Testis (tissue), 3 donors: ENCODE measurements around the gene INO80B. TPM values are rescaled to one million over a fixed set of nuclear protein-coding genes. Genes with fewer than 3 reads are reported as not detected.

Source experiments
- DNase-seq: peaks from one replicate; pipeline ENCODE4 v3.0.0-alpha.2; 2019
- H3K27ac ChIP-seq, 2 donors: fragments of 200-600 bp; sonication (generic); one replicate each; pipeline ENCODE4 v1.5.1; 2019
- H3K27me3 ChIP-seq: fragments of 200-600 bp; sonication (generic); one replicate; pipeline ENCODE4 v1.5.1; 2019
- H3K36me3 ChIP-seq: fragments of 200-600 bp; sonication (generic); one replicate; pipeline ENCODE4 v1.5.1; 2017; ENCODE audit warnings: low read depth; ENCODE audit errors: missing control alignments
- H3K4me1 ChIP-seq: fragments of 200-600 bp; sonication (generic); one replicate; pipeline ENCODE4 v1.5.1; 2019
- H3K4me3 ChIP-seq, 2 donors: fragments of 200-600 bp; sonication (generic); one replicate each; pipeline ENCODE4 v1.5.1; 2017 to 2019
- H3K9me3 ChIP-seq: fragments of 200-600 bp; sonication (generic); one replicate; pipeline ENCODE4 v1.5.1; 2017
- POLR2A ChIP-seq: fragments of 450-650 bp; IDR thresholded peaks from one replicate; pipeline ENCODE4 v1.6.1; 2017; ENCODE audit warnings: antibody characterized with exemption, mild to moderate bottlenecking, moderate library complexity
- WGBS, 2 donors: methylation state at CpG; one replicate each; pipeline ENCODE4 v1.1.5; 2018; 5-methylcytosine and 5-hydroxymethylcytosine counted together
- intact Hi-C: fragments of 100-400 bp; cut with DNase I; formaldehyde crosslinking; loops from one replicate; pipeline ENCODE4 v1.15.1; 2023; ENCODE audit warnings: low total_unique reads
- polyA plus RNA-seq: library from polyadenylated mRNA; stranded (reverse); fragments of 350-450 nt; fragmentation: Illumina TruSeq; extraction: RNeasy Lipid Tissue Mini Kit (QIAGEN cat#74804); gene quantifications from one replicate; pipeline ENCODE4 v1.2.3, GENCODE V29; 2014; ENCODE audit warnings: low read depth, low replicate concordance; ENCODE audit not compliant: insufficient read depth
- total RNA-seq, 2 donors: library from RNA; depleted of rRNA; stranded (reverse); fragments of >200 nt; gene quantifications; one replicate each; pipeline ENCODE4 v1.2.3, GENCODE V29; 2016
- TF ChIP-seq, protein P1 (sequence below), 3 experiments: fragments of 450-650 bp in 2 of 3; fragments of 200-600 bp in 1 of 3; sonication (generic) in 1 of 3; IDR thresholded peaks; one replicate each; pipeline ENCODE4 v1.5.1; 2016 to 2019; ENCODE audit warnings: antibody characterized with exemption in 3 of 3, mild to moderate bottlenecking in 2 of 3, moderate library complexity in 1 of 3

The INO80B gene
- total and polyA plus RNA-seq, 3 donors from 2014 or later, result 23.1 to 59.3 (median 27.9) TPM

DNA sequence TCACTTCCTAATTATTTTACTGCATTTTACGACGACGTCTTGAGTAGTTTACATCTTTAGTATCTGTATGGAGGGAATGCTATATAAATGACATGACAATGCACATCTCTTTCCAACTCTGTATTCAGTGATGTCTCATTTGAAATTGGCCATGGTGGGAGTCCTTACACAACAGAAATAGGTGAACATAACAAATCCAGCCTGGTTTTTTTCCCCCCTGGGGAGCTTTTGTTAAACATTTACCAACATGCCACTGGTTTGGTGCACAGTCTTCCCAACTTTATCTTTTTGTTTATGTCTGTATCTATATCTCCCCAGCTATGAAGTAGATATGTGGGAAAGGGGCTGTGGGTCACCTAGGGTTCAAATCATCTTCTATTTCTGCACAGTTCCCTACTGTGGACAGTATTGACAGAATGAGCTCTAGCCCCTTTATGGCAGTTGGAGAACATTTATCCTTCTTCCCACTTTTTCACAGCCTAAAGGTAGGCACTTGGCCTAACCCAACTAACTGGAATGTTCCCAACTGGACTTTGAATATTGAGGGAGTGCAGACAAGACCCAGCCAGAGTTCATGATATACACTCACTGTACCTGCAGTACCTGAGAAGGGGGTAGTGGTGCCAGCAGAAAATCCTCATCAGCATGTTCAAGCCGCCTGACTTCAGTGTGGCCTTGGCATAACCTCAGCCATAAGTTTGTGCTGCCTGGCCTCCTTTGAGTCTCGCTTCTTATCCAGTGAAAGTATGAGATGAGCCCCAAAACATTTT, 7.5 kb upstream of the INO80B start:
- intact Hi-C loops, result no loop called here

DNA sequence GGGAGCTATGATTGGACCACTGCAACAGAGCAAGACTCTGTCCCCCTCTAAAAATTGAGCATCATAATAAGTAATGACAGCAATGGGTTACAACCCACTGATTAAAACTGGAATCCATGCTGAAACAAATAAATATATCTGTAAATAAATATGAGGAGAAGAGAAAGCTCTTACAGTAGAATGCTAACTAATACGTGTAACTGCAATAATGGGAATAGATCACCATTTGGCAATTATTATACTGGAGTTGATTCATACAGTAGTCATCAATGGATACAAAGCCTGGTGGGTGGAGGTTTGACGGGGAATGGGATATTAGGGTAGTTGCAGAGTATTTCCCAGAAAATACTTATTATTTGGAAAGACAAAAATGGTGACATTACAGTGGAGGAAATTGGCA, 6.1 kb upstream of the INO80B start:
- intact Hi-C loops, result no loop called here
- WGBS, 2 donors, result 74 to 83% methylated on average over 2 of the region's 2 CpGs

More for the DNA sequence above, 7.5 kb upstream of the INO80B start:
- 80 to 87% methylated on average over 5 of the region's 5 CpGs for WGBS, 2 donors
- Histone ChIP-seq H3K27me3 (no peaks in the 10 kb centered on the region), H3K36me3 (no peaks in the 10 kb centered on the region), H3K9me3 (no peaks in the 10 kb centered on the region), H3K4me3 (no peak overlapping the region), H3K27ac (no peak overlapping the region), H3K4me1 (no peaks in the 10 kb centered on the region)
- TF ChIP-seq, protein P1, sequence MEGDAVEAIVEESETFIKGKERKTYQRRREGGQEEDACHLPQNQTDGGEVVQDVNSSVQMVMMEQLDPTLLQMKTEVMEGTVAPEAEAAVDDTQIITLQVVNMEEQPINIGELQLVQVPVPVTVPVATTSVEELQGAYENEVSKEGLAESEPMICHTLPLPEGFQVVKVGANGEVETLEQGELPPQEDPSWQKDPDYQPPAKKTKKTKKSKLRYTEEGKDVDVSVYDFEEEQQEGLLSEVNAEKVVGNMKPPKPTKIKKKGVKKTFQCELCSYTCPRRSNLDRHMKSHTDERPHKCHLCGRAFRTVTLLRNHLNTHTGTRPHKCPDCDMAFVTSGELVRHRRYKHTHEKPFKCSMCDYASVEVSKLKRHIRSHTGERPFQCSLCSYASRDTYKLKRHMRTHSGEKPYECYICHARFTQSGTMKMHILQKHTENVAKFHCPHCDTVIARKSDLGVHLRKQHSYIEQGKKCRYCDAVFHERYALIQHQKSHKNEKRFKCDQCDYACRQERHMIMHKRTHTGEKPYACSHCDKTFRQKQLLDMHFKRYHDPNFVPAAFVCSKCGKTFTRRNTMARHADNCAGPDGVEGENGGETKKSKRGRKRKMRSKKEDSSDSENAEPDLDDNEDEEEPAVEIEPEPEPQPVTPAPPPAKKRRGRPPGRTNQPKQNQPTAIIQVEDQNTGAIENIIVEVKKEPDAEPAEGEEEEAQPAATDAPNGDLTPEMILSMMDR (IDR thresholded peaks at IDR 0.05), result no peak
- TF ChIP-seq POLR2A, result no peak
- DNase-seq, result no peak

DNA sequence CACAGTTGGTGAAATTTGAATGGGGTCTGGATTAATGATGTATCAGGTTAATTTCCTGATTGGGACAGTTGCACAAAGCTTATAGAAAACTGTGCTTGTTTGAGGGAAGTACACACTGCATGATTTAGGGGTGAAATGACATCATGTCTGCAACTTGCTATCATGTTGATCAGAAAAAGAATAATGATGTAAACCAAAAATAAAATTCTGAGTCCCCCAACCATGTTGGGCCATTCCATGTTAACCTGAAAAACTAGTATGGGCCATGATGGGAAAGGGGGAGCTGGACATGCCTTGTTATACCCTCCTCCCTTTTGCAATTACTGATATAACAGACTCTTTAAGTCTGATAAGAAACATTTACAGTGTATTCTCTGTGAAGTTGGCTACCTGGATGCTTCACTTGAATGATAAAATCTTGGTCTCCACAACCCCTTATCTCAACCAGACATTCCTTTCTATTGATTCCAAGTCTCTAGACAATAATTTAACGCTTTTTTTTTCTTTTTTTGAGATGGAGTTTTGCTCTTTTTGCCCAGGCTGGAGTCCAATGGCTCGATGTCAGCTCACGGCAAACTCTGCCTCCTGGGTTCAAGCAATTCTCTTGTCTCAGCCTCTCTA, 4.2 kb upstream of the INO80B start:
- intact Hi-C loops, result no loop called here
- Histone ChIP-seq H3K36me3 (no peaks in the 10 kb centered on the region), H3K9me3 (no peaks in the 10 kb centered on the region), H3K27me3 (no peaks in the 10 kb centered on the region), H3K27ac (no peak overlapping the region), H3K4me3 (no peak overlapping the region), H3K4me1 (peaks cover 6% of the 10 kb centered on the region)
- TF ChIP-seq POLR2A, result no peak
- TF ChIP-seq, protein P1 (IDR thresholded peaks at IDR 0.05), result no peak
- no peak for DNase-seq
- 72 to 85% methylated on average over 3 of the region's 3 CpGs for WGBS, 2 donors

More for the DNA sequence above, 6.1 kb upstream of the INO80B start:
- Histone ChIP-seq H3K9me3 (no peaks in the 10 kb centered on the region), H3K4me3 (no peak overlapping the region), H3K27ac (no peak overlapping the region), H3K4me1 (no peaks in the 10 kb centered on the region), H3K27me3 (no peaks in the 10 kb centered on the region), H3K36me3 (no peaks in the 10 kb centered on the region)
- no peak for TF ChIP-seq POLR2A
- TF ChIP-seq, protein P1 (IDR thresholded peaks at IDR 0.05), result no peak
- no peak for DNase-seq

DNA sequence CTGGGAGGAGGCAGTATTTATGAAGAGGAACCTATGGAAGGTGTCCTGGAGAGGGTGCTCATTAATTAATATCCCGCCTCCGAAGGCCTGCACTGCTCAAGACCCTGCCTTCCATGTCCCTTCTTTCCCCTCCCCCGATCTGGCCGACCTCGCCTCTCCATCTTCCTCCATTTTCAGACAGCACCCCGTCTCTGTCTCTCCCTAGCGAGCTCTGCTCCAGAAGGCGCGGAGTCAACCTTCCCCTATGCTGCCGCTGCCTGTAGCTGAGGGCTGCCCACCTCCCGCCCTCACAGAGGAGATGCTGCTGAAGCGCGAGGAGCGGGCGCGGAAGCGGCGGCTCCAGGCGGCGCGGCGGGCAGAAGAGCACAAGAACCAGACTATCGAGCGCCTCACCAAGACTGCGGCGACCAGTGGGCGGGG, 2.3 kb downstream of the INO80B start:
- Histone ChIP-seq H3K36me3 (no peaks in the 10 kb centered on the region), H3K4me1 (peaks cover 24% of the 10 kb centered on the region), H3K4me3 (peak overlapping the region; percentile 68 to 75), H3K27ac (peak overlapping the region; percentile 93 to 99), H3K9me3 (no peaks in the 10 kb centered on the region), H3K27me3 (no peaks in the 10 kb centered on the region)
- 0 to 1% methylated on average over 25 to 27 of the region's 27 CpGs for WGBS, 2 donors
- DNase-seq, result peak; percentile 32
- TF ChIP-seq, protein P1 (IDR thresholded peaks at IDR 0.05), result no peak
- no peak for TF ChIP-seq POLR2A
- intact Hi-C loops, result no loop called here
